ENCODE results near the gene LCOR. TPM values are rescaled to one million over a fixed set of nuclear protein-coding genes. Genes with fewer than 3 reads are reported as not detected.

Gene LCOR
- total RNA-seq, 1 experiment from 2014 or later, result 23.9 TPM

DNA sequence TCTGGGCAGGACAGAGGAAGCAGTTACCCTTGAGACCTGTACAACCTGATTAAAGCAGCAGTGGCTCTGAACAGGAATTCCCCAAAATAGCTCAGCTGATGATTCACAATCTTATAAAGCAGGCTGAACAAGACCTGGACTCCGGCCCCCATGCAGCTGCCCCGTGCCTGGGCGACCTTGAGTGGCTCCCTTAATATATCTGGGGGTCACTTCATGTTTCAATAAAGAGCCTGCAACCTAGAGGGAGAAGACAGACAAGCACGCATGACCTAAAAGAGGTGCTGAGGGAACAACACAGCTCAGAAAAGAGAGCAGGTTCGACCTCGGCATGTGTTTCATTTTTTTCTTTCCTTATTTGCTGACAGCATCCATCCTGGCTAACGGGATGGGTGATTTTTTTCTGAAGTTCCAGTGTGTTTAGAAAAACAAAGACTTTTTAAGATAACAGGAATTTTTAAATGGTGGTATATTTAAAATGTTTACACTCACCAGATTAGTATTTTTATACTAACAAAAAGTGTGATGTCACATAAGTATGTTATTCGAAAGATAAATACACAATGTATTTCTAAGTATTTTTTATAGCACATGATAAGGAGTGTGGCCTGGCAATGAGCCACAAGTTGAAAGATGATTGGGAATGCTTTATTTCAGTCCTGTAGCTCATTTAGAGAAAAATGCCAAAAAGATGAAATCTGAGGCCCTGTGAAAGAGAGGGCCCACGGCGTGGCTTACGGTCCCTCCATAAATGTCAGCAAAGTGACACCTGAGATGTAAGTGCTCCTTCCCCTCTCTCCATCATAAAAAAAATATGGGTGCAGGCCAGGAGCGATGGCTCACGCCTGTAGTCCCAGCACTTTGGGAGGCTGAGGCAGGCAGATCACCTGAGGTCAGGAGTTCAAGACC, 192.3 kb downstream of the LCOR start:
- TF ChIP-seq IRF2 (CRISPR knock-in tag; IDR thresholded peaks at IDR 0.05; ENCODE audit: borderline replicate concordance, low read depth), result no peak
- ATAC-seq, result no peak
- DNase-seq (ENCODE audit: low spot score), result no peak
- Mint-ChIP-seq H3K9me3 (no peaks in the 10 kb centered on the region), H3K4me3 (no peak overlapping the region), H3K27me3 (ENCODE audit: low read depth) (no peaks in the 10 kb centered on the region), H3K4me1 (peaks cover 14% of the 10 kb centered on the region), H3K36me3 (no peaks in the 10 kb centered on the region), H3K27ac (no peak overlapping the region)
- ChIA-PET CTCF (interaction anchor here (0.9 to 4.9 kb wide), 33 partner anchors 8 to 653 kb away, joined by 3 to 98 read pairs (median 5); partner anchors contain the start of gene TLL2), POLR2A (no interaction called here)

DNA sequence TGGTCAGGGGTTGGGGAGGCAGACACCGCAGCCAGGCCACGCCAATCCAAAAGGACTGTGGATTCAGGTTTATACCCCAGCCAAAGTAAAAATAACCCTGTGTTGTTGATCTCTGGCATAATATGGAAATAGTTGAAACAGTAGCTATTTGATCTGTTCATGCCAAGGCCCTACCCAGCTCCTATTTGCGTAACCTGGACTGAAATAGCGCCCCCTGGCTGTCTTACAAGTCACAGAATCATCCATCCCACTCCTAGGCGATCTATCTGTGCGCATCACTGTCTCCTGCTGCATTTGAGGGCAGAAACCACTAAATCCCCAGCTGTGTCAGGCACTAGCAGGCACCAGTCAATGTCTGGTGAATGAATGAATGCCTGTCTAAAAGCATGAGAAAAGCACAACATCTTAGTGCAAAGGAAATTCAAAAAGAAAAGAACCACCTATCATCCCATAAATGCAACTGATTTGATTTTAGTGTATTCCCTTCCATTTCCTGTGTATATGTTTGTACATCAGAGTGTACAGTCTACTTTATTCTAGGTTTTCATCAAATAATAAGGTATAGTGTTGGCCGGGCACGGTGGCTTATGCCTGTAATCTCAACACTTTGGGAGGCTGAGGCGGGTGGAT, 193.6 kb downstream of the LCOR start:
- peak; percentile 69 for DNase-seq (ENCODE audit: low spot score)
- Mint-ChIP-seq H3K27me3 (ENCODE audit: low read depth) (no peaks in the 10 kb centered on the region), H3K4me3 (no peak overlapping the region), H3K4me1 (peaks cover 8% of the 10 kb centered on the region), H3K27ac (no peak overlapping the region), H3K9me3 (no peaks in the 10 kb centered on the region), H3K36me3 (no peaks in the 10 kb centered on the region)
- CTCF ChIA-PET, result interaction anchor here (0.6 to 4.9 kb wide), 97 partner anchors 9 to 654 kb away, joined by 3 to 98 read pairs (median 4); partner anchors contain the start of genes SLIT1 and TLL2
- no peak for TF ChIP-seq RELA (CRISPR knock-in tag; IDR thresholded peaks at IDR 0.05; ENCODE audit: borderline replicate concordance)
- TF ChIP-seq, protein P1, sequence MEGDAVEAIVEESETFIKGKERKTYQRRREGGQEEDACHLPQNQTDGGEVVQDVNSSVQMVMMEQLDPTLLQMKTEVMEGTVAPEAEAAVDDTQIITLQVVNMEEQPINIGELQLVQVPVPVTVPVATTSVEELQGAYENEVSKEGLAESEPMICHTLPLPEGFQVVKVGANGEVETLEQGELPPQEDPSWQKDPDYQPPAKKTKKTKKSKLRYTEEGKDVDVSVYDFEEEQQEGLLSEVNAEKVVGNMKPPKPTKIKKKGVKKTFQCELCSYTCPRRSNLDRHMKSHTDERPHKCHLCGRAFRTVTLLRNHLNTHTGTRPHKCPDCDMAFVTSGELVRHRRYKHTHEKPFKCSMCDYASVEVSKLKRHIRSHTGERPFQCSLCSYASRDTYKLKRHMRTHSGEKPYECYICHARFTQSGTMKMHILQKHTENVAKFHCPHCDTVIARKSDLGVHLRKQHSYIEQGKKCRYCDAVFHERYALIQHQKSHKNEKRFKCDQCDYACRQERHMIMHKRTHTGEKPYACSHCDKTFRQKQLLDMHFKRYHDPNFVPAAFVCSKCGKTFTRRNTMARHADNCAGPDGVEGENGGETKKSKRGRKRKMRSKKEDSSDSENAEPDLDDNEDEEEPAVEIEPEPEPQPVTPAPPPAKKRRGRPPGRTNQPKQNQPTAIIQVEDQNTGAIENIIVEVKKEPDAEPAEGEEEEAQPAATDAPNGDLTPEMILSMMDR (IDR thresholded peaks at IDR 0.05), result peak; percentile 88
- peak; percentile 92 for ATAC-seq
- POLR2A ChIA-PET, result no interaction called here

DNA sequence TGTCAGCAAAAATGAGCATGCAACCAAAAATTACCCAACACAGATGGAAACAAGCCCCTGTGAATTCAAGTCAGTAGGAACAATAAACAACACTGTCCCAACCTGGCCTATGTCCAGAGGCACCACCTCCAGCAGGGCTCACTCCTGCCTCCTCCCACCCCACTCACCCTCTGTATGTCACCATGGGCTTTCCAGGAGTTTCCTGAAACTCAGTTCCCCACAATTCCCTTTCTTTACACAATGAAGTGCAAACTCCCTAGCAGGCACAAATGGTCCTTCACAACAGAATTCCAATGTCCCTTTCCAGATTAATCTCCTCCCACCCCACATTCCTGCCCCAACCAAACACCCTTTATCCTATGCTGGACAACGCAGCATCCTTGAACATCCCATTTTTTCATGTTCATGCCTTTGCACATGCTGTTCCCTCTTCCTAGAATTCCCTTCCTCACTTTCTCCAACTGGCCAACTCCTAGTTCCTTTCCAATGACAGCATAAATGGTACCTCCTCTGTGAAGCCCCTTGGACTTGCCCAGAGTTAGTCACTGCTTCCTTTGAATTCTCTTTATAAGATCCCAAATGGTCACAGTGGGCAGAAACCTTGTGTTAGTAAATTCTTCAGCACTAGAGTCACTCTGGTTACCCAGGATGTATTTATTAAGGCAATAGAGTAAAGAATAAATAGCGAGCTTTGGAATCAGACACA, 196.2 kb downstream of the LCOR start:
- CTCF ChIA-PET, result interaction anchor here (0.9 to 1.8 kb wide), 3 partner anchors 9 to 29 kb away, joined by 3 to 9 read pairs (median 3); no protein-coding TSS in a partner anchor
- TF ChIP-seq, protein P2, sequence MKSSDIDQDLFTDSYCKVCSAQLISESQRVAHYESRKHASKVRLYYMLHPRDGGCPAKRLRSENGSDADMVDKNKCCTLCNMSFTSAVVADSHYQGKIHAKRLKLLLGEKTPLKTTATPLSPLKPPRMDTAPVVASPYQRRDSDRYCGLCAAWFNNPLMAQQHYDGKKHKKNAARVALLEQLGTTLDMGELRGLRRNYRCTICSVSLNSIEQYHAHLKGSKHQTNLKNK (CRISPR knock-in tag; IDR thresholded peaks at IDR 0.05), result no peak
- TF ChIP-seq ZNF219 (CRISPR knock-in tag; IDR thresholded peaks at IDR 0.05; ENCODE audit: borderline replicate concordance) (no peak), SMAD3 (CRISPR knock-in tag; IDR thresholded peaks at IDR 0.05; ENCODE audit: borderline replicate concordance) (no peak), ZNF416 (CRISPR knock-in tag; IDR thresholded peaks at IDR 0.05) (no peak), JUN (CRISPR knock-in tag; IDR thresholded peaks at IDR 0.05) (no peak), ZNF671 (CRISPR knock-in tag; IDR thresholded peaks at IDR 0.05) (no peak), NR3C1 (CRISPR knock-in tag; conservative IDR thresholded peaks at IDR 0.05; ENCODE audit: low read depth) (no peak), GTF2I (CRISPR knock-in tag; conservative IDR thresholded peaks at IDR 0.05) (no peak)
- TF ChIP-seq, protein P3, sequence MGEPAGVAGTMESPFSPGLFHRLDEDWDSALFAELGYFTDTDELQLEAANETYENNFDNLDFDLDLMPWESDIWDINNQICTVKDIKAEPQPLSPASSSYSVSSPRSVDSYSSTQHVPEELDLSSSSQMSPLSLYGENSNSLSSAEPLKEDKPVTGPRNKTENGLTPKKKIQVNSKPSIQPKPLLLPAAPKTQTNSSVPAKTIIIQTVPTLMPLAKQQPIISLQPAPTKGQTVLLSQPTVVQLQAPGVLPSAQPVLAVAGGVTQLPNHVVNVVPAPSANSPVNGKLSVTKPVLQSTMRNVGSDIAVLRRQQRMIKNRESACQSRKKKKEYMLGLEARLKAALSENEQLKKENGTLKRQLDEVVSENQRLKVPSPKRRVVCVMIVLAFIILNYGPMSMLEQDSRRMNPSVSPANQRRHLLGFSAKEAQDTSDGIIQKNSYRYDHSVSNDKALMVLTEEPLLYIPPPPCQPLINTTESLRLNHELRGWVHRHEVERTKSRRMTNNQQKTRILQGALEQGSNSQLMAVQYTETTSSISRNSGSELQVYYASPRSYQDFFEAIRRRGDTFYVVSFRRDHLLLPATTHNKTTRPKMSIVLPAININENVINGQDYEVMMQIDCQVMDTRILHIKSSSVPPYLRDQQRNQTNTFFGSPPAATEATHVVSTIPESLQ (CRISPR knock-in tag; IDR thresholded peaks at IDR 0.05), result no peak
- TF ChIP-seq, protein P4, sequence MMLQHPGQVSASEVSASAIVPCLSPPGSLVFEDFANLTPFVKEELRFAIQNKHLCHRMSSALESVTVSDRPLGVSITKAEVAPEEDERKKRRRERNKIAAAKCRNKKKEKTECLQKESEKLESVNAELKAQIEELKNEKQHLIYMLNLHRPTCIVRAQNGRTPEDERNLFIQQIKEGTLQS (CRISPR knock-in tag; conservative IDR thresholded peaks at IDR 0.05), result no peak
- TF ChIP-seq, protein P5, sequence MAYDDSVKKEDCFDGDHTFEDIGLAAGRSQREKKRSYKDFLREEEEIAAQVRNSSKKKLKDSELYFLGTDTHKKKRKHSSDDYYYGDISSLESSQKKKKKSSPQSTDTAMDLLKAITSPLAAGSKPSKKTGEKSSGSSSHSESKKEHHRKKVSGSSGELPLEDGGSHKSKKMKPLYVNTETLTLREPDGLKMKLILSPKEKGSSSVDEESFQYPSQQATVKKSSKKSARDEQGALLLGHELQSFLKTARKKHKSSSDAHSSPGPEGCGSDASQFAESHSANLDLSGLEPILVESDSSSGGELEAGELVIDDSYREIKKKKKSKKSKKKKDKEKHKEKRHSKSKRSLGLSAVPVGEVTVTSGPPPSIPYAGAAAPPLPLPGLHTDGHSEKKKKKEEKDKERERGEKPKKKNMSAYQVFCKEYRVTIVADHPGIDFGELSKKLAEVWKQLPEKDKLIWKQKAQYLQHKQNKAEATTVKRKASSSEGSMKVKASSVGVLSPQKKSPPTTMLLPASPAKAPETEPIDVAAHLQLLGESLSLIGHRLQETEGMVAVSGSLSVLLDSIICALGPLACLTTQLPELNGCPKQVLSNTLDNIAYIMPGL (CRISPR knock-in tag; IDR thresholded peaks at IDR 0.05), result no peak
- TF ChIP-seq, protein P6, sequence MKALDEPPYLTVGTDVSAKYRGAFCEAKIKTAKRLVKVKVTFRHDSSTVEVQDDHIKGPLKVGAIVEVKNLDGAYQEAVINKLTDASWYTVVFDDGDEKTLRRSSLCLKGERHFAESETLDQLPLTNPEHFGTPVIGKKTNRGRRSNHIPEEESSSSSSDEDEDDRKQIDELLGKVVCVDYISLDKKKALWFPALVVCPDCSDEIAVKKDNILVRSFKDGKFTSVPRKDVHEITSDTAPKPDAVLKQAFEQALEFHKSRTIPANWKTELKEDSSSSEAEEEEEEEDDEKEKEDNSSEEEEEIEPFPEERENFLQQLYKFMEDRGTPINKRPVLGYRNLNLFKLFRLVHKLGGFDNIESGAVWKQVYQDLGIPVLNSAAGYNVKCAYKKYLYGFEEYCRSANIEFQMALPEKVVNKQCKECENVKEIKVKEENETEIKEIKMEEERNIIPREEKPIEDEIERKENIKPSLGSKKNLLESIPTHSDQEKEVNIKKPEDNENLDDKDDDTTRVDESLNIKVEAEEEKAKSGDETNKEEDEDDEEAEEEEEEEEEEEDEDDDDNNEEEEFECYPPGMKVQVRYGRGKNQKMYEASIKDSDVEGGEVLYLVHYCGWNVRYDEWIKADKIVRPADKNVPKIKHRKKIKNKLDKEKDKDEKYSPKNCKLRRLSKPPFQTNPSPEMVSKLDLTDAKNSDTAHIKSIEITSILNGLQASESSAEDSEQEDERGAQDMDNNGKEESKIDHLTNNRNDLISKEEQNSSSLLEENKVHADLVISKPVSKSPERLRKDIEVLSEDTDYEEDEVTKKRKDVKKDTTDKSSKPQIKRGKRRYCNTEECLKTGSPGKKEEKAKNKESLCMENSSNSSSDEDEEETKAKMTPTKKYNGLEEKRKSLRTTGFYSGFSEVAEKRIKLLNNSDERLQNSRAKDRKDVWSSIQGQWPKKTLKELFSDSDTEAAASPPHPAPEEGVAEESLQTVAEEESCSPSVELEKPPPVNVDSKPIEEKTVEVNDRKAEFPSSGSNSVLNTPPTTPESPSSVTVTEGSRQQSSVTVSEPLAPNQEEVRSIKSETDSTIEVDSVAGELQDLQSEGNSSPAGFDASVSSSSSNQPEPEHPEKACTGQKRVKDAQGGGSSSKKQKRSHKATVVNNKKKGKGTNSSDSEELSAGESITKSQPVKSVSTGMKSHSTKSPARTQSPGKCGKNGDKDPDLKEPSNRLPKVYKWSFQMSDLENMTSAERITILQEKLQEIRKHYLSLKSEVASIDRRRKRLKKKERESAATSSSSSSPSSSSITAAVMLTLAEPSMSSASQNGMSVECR (CRISPR knock-in tag; IDR thresholded peaks at IDR 0.05; ENCODE audit: borderline replicate concordance), result no peak
- TF ChIP-seq, protein P7, sequence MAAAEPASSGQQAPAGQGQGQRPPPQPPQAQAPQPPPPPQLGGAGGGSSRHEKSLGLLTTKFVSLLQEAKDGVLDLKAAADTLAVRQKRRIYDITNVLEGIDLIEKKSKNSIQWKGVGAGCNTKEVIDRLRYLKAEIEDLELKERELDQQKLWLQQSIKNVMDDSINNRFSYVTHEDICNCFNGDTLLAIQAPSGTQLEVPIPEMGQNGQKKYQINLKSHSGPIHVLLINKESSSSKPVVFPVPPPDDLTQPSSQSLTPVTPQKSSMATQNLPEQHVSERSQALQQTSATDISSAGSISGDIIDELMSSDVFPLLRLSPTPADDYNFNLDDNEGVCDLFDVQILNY (CRISPR knock-in tag; IDR thresholded peaks at IDR 0.05), result no peak

More for the DNA sequence above, 196.2 kb downstream of the LCOR start:
- H3K27ac Mint-ChIP-seq, result no peak overlapping the region
- DNase-seq (ENCODE audit: low spot score) (no peak), ATAC-seq (no peak)
- H3K4me1 Mint-ChIP-seq, result peaks cover 30% of the 10 kb centered on the region
- no peaks in the 10 kb centered on the region for H3K27me3 Mint-ChIP-seq (ENCODE audit: low read depth)
- H3K4me3 Mint-ChIP-seq, result no peak overlapping the region
- POLR2A ChIA-PET, result no interaction called here
- H3K9me3 Mint-ChIP-seq, result no peaks in the 10 kb centered on the region
- no peaks in the 10 kb centered on the region for H3K36me3 Mint-ChIP-seq
